CD1c-positive myeloid dendritic cell (primary cell): Measurements from ENCODE around the gene VBP1.
"Not testable (repeated sequence)": the region's sequence is repeated elsewhere in the genome, so short reads cannot be mapped to it uniquely, and the experiment has no call there.

Experiments
- DNase-seq: peaks from one replicate; pipeline ENCODE4 v3.0.0-alpha.2; 2016; ENCODE audit errors: extremely low spot score

The VBP1 gene

GRCh38 chrX:155263854-155264628 is 47.8 kb downstream of the VBP1 start, which contains the start of gene RAB39B:
TSS of gene RAB39B (minus strand) at chrX:155264491. CDS start at chrX:155264288, 203 bp downstream.
- peak; percentile 54 for DNase-seq

GRCh38 chrX:155266439-155266838 is 50.2 kb downstream of the VBP1 start:
- DNase-seq, result no peak

GRCh38 chrX:155267995-155268394 is 51.7 kb downstream of the VBP1 start:
- DNase-seq, result not testable (repeated sequence)

- no peak for DNase-seq
Measured at GRCh38 chrX:155270969-155271368, 54.7 kb downstream of the VBP1 start.

- DNase-seq, result no peak
Measured at GRCh38 chrX:155279873-155280272, 63.6 kb downstream of the VBP1 start.
